Dedifferentiated amniotic fluid mesenchymal stem cell (primary cell): ENCODE measurements around the gene SPRED2.

Source experiments
- DNase-seq: peaks from one replicate; pipeline ENCODE4 v3.0.0-alpha.2; 2016; ENCODE audit errors: extremely low spot score

The SPRED2 gene

DNA sequence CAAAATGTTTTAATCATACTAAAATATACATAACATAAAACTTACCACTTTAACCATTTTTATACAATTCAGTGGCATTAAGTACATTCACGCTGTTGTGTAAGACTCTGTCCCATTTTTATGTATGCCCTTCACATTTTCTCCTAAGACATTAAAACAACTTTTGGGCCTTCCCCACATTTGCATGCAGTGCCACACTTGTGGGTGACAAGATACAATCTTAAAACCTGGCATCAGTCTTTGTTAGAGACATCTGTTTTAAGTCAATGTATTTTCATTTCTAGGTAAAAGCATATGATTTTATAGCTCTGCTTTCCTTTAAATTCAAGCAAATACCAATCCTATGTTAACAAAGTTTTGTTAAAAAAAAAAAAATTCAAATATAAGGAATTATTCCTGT lies 17.3 kb downstream of the SPRED2 start:
- DNase-seq: no peak

DNA sequence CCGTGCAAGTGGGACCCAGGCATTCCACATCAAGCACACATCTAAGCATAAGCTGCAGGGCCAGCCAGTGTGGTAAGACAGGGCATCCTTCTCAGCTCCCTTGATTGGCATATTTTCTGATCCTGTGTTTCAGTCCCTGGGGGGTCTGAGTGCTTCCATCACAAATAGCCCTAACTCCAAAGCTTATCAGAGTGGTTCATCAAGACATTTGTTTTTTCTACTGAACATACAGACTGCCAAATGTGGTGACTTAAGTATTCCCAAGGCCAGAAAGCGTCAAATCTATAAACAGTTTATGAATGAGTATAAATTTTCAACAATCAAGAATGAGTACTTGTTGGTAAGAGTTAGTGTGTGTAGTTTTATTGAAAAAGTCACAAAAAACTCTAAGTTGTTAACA lies 18.8 kb downstream of the SPRED2 start:
- DNase-seq: no peak

DNA sequence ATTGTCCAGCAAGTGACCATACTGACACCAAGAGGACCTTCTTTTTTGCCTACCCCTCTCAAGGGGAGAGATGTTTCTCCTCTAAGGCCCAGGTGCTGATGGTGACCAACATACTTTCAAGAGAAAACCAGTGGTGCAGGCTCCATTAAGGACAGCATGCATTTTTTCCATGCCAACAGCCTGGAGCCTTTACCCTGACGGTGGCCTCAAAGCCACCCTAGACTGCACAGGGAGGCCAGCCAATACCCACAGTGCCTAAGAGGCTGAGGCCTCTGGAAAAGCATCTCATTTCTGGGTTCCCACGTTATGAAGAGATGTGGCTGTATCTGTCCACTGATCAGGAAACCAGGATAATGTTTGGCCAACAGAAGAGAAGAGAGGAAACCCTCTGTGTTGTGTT lies 19.3 kb downstream of the SPRED2 start:
- DNase-seq: no peak

DNA sequence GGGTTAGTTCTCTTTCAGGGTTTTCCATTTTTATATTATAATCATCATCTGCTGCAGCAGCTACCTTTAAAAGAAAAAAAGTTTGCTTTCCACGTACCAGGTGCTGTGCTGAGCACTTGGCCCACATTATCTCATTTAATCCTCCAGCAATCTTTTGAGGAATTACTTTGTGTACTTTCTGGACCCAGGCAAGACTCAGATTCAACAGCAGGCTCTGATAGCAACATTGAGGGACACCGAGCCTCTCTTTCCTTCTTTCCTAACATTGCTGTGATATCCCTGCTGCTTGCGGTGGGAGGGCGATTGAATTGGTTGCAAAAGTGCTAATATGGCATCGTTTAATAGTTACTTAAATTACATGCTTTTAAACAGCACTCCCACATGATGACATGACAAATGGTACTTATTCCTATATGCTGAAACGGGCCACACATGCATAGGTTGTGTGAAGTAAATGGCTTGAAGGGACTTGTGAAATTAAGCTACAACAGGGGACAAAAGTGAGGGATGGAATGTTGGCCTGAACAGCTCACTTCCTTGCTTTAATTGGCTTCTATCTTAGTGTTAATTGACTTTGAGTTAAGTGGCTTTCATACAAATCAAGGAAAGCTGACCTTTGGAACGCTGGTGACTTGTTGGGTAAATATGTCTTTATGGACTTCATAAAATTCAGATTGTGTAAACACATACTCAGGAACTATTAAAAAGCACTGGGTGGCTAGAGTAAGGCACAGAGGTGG lies 21.2 kb downstream of the SPRED2 start:
- no peak for DNase-seq

DNA sequence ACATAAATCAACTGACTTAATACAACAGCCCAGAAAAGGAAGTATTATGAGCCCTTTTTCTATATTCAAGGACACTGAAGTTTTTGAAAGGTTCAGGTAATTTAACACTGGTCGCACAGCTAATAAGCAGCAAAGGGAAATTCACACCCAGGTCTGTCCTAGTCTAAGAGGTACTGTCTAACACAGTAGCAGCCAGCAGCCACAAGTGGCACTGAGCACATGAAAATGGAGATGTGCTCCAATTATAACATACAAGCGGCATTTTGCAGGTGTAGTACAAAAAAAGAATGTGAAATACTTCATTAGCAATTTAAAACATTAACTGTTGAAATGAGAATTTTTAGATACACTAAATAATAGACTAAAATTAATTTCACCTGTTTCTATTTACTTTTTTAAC lies 23.4 kb downstream of the SPRED2 start:
- DNase-seq: no peak

DNA sequence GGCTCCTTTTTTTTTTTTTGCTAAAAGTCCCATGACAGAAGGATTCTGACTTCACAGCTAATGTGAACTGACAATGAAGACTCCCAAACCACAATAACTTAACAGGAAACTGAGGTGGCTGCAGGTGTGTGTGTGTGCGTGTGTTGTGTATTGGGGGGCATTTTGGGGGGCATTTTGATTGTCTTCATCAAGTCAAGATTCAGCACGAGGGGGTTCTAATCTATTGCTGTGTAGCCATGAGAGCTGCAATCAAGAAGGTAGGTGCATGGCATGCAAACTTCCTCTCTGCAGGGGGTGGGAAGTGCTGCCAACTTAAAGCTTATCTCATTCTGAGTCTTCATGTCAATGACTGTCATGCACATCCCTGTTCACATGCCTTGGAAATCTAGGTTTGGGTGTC lies 25.2 kb downstream of the SPRED2 start:
- DNase-seq: no peak

DNA sequence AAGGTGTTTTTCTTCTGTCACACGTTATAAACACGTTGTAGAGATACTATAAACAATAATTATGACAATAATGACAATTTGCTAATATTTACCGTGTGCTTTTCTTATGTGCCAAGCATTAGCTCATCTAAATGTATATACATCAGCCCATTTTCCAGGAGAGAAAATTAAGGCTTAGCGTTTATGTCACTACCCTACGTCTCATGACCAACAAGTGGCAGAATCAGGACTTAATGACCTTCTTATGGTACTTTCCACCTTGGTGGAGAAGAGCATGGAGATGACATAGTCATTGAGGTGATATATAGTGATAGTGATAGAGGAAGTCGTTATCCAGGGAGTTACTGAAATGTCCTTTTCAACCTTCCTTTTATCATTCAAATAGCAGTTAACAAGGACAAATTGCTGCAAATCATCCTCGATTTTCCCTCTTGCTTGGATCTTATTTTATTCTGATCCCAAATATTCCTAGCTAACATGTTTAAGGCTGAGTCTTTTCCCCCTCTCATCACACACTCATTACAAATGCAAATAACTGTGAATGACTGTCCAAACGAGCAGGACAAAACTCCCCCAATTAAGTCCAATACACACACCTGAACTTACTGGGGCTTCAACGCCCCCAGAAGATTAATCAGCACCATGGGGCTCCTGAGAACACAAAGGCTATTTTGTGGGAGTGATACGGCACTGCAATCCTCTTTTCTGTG lies 27.3 kb downstream of the SPRED2 start:
- no peak for DNase-seq

DNA sequence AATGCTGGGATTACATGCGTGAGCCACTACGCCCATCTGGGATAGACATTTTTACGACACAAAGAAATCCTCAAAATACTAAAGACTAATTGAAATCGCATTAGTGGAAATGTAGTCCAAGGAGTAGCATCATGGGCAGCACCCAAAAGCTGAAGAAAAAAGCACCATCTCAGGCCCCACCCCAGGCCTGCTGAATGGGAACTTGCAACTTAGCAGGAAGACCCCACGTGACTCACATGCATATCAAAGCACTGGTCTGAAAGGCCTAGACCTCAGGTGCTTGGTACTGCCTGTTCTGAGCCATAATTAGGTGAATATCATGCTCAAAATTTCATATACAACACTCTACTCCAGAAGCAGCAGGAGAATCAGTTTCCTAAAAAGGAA lies 28.9 kb downstream of the SPRED2 start:
- DNase-seq: no peak

DNA sequence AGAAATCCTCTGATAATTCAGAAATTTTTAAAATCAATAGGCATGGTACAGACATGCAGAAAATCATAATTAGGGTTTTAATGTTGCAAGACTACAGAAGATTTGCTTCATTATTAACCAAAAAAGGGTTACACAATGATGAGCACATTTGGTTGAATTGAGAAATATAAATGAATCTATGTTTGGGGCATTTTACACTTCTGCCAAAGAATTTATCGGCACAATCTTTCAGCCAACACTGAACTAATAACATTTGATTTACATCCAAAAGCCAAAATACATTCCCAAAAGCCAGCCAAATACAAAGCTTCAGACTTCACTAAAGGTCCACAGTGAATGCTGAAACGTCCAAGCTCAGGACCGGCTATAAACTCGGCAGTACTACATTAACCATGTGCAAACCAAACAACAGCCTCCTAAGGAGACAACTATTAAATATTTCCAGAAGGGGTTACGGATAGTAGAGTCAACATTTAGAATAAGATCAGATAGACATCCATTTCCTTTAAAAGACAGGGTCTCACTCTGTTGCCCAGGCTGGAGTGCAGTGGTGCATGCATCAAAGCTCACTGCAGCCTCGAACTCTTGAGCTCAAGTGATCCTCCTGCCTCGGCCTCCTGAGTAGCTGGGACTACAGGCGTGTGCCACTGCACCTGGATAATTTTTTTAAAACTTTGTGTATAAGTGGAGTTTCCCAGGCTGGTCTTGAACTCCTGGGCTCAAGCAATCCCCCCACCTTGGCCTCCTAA lies 29.4 kb downstream of the SPRED2 start:
- DNase-seq: no peak

DNA sequence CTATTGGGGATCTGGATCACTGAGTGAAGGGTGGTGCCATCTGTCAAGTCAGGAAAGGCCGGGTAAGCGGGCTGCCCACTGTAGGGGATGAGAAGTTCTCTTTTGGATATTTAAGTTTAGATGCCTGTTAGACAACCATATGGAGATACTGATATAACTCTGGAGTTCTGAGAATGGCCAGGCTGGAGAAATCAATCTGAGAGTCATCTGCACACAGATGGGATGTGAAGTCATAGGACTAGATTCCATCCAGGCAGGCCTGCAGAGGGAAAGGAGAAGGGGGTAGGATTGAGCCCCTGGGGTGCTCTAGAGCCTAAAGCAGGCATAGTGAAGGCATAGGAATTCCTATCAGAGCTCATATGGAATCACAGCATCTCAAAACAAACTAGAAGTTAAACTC lies 30.1 kb downstream of the SPRED2 start:
- no peak for DNase-seq

DNA sequence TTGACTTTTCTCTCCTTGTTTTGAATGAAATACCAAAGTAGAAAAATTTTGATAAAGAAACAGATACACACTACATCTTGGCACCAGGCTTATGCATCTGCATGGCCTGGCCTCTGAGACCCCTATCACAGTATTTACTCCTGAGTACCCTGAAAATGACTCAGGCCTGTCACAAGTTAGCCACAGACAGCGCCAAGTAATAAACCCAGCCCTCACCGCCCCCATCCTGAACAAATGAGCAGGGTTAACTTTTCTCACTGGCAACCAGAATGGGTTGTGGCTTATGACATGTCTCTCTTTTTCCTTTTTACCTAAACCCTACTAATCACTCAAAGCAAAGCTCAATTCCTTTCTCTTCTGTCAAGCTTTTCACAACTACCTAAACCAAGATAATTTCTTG lies 35.3 kb downstream of the SPRED2 start:
- no peak for DNase-seq

DNA sequence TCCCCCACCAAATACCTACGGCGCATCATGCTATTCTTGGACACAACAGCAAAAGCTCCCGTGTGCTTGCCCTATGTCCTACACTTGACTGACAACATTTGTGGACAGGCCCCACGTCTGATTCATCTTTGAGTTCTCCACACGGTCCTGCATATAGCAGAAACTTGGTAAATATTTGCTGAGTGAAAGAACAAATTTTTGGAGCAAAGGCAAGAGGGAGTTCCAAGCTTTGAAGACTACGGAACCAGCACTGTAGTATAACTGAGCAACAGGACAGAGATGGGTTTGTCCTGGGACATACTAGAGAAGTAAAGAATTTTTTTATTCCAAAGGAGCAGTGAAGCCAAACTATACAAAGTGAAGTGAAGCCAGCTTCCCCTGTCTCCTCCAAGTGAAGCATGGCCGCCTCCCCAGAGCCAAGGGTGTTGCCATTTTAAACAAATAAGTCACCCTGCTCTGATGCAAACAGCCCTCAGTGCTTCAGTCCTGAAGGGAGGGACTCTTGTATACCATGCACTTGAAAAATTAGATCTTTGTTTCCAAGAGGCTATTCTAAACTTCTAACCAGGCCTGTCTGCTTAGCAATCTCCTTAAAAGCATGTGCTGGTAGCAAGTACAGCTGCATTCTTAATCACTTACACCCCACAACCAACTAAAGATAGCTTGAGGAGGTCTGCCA lies 35.9 kb downstream of the SPRED2 start:
- DNase-seq: peak; percentile 62

DNA sequence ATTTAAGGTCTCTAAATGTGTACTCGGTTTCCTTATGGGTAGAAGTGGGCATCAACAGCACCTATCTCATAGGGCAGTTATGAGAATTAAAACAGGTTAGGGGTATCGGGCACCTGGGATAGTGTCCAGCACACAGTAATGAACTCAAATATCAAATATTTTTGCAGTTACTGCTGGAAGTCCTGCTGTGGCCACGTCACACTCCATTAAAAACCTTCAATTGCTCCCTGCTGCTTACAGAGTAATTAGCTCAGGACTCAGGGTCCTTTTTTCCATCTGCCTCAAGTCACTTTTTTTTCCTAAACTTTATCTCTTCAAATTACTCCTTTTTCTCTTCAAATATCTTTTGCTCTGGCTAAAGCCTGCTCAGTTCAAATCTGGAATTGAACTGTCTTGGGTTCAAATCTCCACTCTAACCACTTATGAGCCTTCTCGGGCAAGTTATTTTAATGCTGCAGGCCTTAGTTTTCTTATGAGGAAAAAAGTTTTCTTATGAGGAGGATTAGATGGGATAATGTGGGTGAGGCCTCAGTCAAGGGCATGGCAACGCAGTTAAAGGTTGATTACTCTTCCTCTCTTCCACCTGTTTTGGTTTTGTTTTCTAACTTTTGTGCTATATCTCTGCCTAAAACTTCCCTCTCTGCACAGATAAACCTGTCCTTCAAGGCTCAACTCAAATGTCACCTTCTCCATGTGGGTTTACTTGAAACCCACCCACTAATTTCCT lies 36.6 kb downstream of the SPRED2 start:
- DNase-seq: no peak

DNA sequence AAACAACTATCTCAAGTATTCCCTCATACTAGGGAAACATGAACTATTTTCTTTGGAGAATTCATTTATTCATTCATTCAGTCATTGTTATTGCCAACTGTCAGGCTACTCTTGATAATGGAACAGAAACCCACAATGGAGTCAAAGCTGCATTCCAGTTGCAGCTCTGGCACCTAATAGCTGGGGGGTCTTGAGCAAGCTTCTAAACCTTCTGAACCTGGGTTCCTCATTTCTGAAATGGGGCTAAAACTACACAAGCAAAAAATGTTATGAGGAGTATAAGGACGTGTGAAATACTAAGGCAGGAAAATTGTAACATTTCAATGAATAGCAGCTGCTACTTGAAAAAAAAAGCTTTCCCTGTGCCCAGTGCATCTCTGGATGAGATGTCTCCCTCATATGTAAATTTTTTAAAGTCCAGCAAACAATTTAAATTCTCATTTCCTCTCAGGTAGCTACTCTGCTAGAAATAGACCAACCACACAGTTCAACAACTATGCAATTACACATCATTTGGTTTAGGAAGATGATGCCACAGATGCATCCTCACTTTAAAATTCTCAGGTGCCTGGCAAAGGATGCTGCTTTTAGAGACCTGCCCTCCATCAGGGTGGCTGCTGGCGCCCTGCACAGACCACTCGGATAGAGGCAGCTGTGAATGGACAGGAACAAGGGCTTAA lies 38.5 kb downstream of the SPRED2 start:
- no peak for DNase-seq

DNA sequence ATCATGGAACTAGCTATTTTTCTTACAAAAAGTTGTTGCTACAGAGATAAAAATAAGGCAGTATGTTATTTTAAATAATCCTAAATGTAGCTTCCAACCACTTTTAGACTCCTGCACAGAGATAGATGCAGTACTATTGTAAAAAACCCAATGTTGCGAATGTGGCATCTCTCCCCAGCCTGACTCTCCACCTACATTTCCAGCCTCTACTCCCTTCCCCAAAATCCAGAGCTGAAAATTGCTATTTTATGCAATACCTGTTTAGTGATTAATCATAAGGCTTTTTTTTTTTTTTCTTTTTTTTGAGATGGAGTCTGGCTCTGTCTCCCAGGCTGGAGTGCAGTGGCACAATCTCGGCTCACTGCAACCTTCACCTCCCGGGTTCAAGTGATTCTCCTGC lies 39.4 kb downstream of the SPRED2 start:
- no peak for DNase-seq

DNA sequence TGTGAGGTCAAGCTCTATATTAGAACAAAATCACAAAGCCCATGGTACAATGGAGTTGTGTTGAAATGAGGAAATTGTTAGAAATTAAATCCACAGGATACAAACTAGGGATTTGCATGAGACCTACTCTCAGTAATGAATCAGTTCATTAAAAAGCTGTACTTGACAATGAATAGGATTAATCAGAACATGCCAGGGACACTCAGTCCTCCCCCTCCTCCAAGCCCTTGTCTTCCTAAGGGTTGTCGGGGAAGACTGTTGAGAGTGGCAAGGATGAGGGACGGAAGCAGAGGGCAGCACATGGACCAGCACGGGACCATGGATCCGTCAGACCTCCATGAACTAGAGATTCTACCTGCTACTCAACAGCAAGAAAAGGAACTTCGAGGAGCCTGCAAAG lies 39.8 kb downstream of the SPRED2 start:
- DNase-seq: no peak

DNA sequence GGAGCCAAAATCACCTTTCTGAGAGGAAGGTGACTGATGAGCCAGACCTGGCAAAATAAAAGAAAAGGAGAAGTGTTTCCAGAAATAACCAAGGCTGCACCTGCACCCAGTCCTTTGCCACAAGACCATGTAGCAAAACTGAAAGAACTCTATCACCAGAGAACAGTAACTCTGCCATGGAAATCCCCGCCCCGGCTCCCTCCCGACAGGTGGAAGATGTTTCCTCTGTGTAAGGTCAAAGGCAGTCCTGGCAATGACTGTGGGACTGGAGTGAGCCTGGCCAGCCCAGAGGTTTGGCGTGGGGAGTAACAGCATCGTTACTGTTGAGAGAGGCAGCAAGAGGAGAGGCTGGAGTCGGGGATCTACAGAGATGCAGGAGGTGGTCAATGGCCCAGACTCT lies 42.3 kb downstream of the SPRED2 start:
- DNase-seq: no peak

DNA sequence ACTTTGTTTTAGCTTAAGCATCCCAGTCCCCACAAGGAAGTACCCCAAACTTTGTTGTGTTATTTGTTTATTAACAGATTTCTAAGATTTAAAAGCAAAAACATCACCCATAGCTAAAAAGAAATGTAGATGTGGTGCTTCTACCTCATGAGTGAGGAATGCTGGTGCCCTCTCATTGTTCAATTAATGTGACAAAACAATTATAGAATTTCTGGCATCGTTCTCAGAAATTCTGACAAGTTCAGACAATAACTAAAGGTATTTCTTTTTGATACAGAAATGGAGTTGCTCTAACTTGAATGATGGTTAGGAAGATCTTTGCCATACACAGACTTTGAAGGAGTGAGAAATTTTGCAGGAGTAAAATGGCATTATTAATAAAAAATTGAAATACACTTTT lies 42.9 kb downstream of the SPRED2 start:
- DNase-seq: no peak

DNA sequence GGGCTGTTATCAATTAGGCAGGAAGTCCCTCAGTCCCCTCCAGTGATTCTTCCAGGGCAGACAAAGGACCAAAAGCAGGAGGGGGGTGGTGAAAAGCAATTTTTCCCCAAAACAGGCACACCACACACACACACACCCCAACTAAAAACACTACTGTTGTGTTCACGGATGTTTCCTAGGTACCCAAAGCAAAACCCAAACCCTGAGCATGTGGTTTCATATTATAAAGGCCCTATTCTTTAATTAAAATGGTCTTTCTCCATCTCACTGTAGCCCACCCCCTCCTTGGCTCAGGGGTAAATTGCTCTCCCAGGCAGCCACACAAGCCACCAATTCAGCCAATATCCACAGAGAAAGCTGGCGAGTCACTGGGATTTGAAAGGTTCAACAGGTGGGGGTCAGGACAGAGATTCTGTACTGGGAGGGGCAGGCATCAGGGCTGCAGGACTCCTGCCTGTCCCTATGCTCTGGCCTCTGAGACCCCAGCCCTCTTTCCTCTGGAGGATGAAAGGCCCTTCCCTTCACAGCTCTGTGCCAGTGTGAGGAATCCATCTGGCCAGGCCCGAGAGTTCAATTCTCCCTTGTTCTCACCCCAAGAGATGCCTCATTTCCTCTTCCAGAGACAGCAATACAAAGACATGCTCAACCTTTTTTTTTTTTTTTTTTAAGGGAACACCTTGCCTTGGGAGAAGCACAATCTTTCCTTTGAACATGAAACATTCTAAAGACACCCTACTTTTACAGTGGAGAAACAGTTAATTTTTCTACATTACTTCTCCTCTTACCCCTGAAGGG lies 43.6 kb downstream of the SPRED2 start:
- no peak for DNase-seq

DNA sequence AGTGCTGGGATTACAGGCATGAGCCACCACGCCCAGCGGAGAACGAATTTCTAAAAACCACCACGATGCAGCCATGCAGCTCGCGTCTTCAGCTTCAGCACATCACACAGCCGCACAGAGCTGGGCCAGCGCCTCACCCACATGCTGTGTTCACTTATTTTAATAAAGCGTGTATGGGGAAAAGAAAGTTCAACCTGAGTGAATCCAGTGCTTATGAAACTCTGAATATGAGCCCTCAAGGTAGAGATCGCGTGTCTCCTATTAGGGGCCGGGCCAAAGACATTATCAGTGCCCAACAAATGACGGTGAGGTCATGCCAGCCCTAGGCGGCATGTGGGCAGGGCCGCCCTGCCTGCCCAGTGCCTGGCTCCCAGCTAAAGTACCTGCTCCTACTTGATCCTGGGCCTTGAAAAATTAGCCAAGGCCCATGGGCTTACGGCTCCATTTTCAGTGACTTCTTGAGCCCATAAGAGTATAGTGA lies 44.3 kb downstream of the SPRED2 start:
- DNase-seq: no peak
